ENCODE results near the gene HS3ST3A1.
"Not testable (repeated sequence)": the region's sequence is repeated elsewhere in the genome, so short reads cannot be mapped to it uniquely, and the experiment has no call there.

The HS3ST3A1 gene

GRCh38 chr17:13537871-13538643 is 63.7 kb downstream of the HS3ST3A1 start:
- DNase-seq: no peak

GRCh38 chr17:13537167-13537731 is 64.5 kb downstream of the HS3ST3A1 start:
- no peak for DNase-seq

GRCh38 chr17:13534946-13535345 is 66.8 kb downstream of the HS3ST3A1 start:
- DNase-seq: no peak

- no peak for DNase-seq
Measured at GRCh38 chr17:13531721-13532120, 70.0 kb downstream of the HS3ST3A1 start.

- DNase-seq: no peak
Measured at GRCh38 chr17:13525876-13526275, 75.9 kb downstream of the HS3ST3A1 start.

GRCh38 chr17:13523164-13523563 is 78.6 kb downstream of the HS3ST3A1 start:
- no peak for DNase-seq

- DNase-seq: no peak
Measured at GRCh38 chr17:13522749-13523148, 79.0 kb downstream of the HS3ST3A1 start.

- DNase-seq: no peak
Measured at GRCh38 chr17:13521784-13522183, 79.9 kb downstream of the HS3ST3A1 start.

- DNase-seq: no peak
Measured at GRCh38 chr17:13520899-13521572, 80.7 kb downstream of the HS3ST3A1 start.

- DNase-seq: no peak
Measured at GRCh38 chr17:13518261-13519000, 83.3 kb downstream of the HS3ST3A1 start.

- no peak for DNase-seq
Measured at GRCh38 chr17:13513039-13513405, 88.7 kb downstream of the HS3ST3A1 start.

GRCh38 chr17:13510062-13510461 is 91.7 kb downstream of the HS3ST3A1 start:
- no peak for DNase-seq

- no peak for DNase-seq
Measured at GRCh38 chr17:13509527-13509926, 92.2 kb downstream of the HS3ST3A1 start.

- no peak for DNase-seq
Measured at GRCh38 chr17:13508896-13509295, 92.8 kb downstream of the HS3ST3A1 start.

- DNase-seq: no peak
Measured at GRCh38 chr17:13503526-13503925, 98.2 kb downstream of the HS3ST3A1 start.

- no peak for DNase-seq
Measured at GRCh38 chr17:13502263-13502662, 99.5 kb downstream of the HS3ST3A1 start.

GRCh38 chr17:13500947-13501346 is 100.8 kb downstream of the HS3ST3A1 start:
- DNase-seq: no peak

GRCh38 chr17:13498184-13498583 is 103.5 kb downstream of the HS3ST3A1 start:
- DNase-seq: no peak

GRCh38 chr17:13496553-13497056 is 105.1 kb downstream of the HS3ST3A1 start:
- not testable (repeated sequence) for DNase-seq

- no peak for DNase-seq
Measured at GRCh38 chr17:13495423-13495822, 106.3 kb downstream of the HS3ST3A1 start.

GRCh38 chr17:13492737-13493122 is 109.0 kb downstream of the HS3ST3A1 start:
- no peak for DNase-seq

- no peak for DNase-seq
Measured at GRCh38 chr17:13491916-13492736, 109.6 kb downstream of the HS3ST3A1 start.
